HEK293 (cell line): ENCODE measurements around the gene GRB7.

ENCODE experiments used
- CTCF ChIA-PET: fragments of 350-600 bp; formaldehyde crosslinking; extraction: SDS; loops from one replicate; lab custom pipeline; 2021; ENCODE audit warnings: antibody characterized with exemption; lab: Yijun Ruan, JAX
- POLR2A ChIA-PET: fragments of 300-600 bp; formaldehyde crosslinking; extraction: SDS; loops from one replicate; lab custom pipeline; 2020; ENCODE audit warnings: antibody characterized with exemption, inconsistent platforms; lab: Yijun Ruan, JAX
- H3K27ac ChIP-seq: fragments of 200-500 bp; sonication (Bioruptor generic); 2 replicates; pipeline ENCODE4 v1.5.1; 2014; ENCODE audit warnings: low read depth, low read length, control low read depth, inconsistent platforms; ENCODE audit errors: extremely low read depth
- H3K36me3 ChIP-seq, 2 experiments: fragments of 200-500 bp in 1 of 2; sonication (Bioruptor generic) in 1 of 2; 1 replicate in 1 of 2; 2 replicates in 1 of 2; pipeline ENCODE4 v1.5.1; 2014 to 2017; ENCODE audit warnings: inconsistent platforms in 2 of 2, low read length in 2 of 2; ENCODE audit not compliant: control insufficient read depth in 2 of 2, insufficient read depth in 1 of 2
- H3K4me1 ChIP-seq: fragments of 200-500 bp; sonication (Bioruptor generic); 2 replicates; pipeline ENCODE4 v1.5.1; 2014; ENCODE audit warnings: mild to moderate bottlenecking, low read length, inconsistent platforms; ENCODE audit not compliant: control insufficient read depth, insufficient read depth
- H3K4me3 ChIP-seq: 2 replicates; pipeline ENCODE4 v1.5.1; 2011; ENCODE audit warnings: low read depth, mild to moderate bottlenecking, control low read depth, low read length, moderate library complexity
- H3K9me3 ChIP-seq: fragments of 200-500 bp; sonication (Bioruptor generic); 2 replicates; pipeline ENCODE4 v1.5.1; 2014; ENCODE audit warnings: low read depth, low read length, inconsistent platforms; ENCODE audit not compliant: control insufficient read depth, insufficient read depth
- FEZF1 ChIP-seq: fragments of 450-650 bp; formaldehyde crosslinking; IDR thresholded peaks from 2 replicates; pipeline ENCODE4 v1.5.1; 2016; ENCODE audit warnings: missing biosample characterization, missing genetic modification characterization
- IKZF3 ChIP-seq: fragments of 450-650 bp; IDR thresholded peaks from 2 replicates; pipeline ENCODE4 v1.5.0; 2018; ENCODE audit warnings: missing biosample characterization, mild to moderate bottlenecking, missing genetic modification characterization, moderate library complexity
- PRDM2 ChIP-seq: fragments of 450-650 bp; formaldehyde crosslinking; IDR thresholded peaks from 2 replicates; pipeline ENCODE4 v1.5.1; 2016; ENCODE audit warnings: missing biosample characterization, missing genetic modification characterization, borderline replicate concordance
- REPIN1 ChIP-seq: fragments of 450-650 bp; formaldehyde crosslinking; IDR thresholded peaks from 2 replicates; pipeline ENCODE4 v1.5.1; 2017; ENCODE audit warnings: missing biosample characterization, missing genetic modification characterization, low read depth
- ZBTB1 ChIP-seq: fragments of 450-650 bp; formaldehyde crosslinking; IDR thresholded peaks from 2 replicates; pipeline ENCODE4 v1.5.1; 2016; ENCODE audit warnings: missing biosample characterization, missing genetic modification characterization
- ZBTB20 ChIP-seq: fragments of 450-650 bp; formaldehyde crosslinking; IDR thresholded peaks from 2 replicates; pipeline ENCODE4 v1.5.1; 2016; ENCODE audit warnings: missing biosample characterization, missing genetic modification characterization
- ZEB2 ChIP-seq: fragments of 450-650 bp; formaldehyde crosslinking; IDR thresholded peaks from 2 replicates; pipeline ENCODE4 v1.5.1; 2016; ENCODE audit warnings: missing biosample characterization, missing genetic modification characterization
- ZNF16 ChIP-seq: fragments of 450-650 bp; formaldehyde crosslinking; IDR thresholded peaks from 2 replicates; pipeline ENCODE4 v1.5.1; 2016; ENCODE audit warnings: low read depth, missing biosample characterization, missing genetic modification characterization
- ZNF24 ChIP-seq: fragments of 450-650 bp; formaldehyde crosslinking; IDR thresholded peaks from 2 replicates; pipeline ENCODE4 v1.5.1; 2016; ENCODE audit warnings: missing biosample characterization, missing genetic modification characterization
- ZNF341 ChIP-seq: fragments of 450-650 bp; formaldehyde crosslinking; IDR thresholded peaks from 2 replicates; pipeline ENCODE4; 2016; ENCODE audit warnings: low read depth, missing biosample characterization, missing genetic modification characterization
- ZNF548 ChIP-seq: fragments of 450-650 bp; formaldehyde crosslinking; IDR thresholded peaks from 2 replicates; pipeline ENCODE4 v1.5.1; 2016; ENCODE audit warnings: missing biosample characterization, missing genetic modification characterization
- ZNF621 ChIP-seq: fragments of 450-650 bp; formaldehyde crosslinking; IDR thresholded peaks from 2 replicates; pipeline ENCODE4 v1.5.1; 2017; ENCODE audit warnings: missing biosample characterization, missing genetic modification characterization
- ZNF623 ChIP-seq: fragments of 450-650 bp; formaldehyde crosslinking; IDR thresholded peaks from 2 replicates; pipeline ENCODE4 v1.5.1; 2016; ENCODE audit warnings: missing biosample characterization, missing genetic modification characterization
- ZNF626 ChIP-seq: fragments of 450-650 bp; sonication (Bioruptor Pico); formaldehyde crosslinking; IDR thresholded peaks from 2 replicates; pipeline ENCODE4 v1.5.1; 2018; ENCODE audit warnings: missing biosample characterization, missing genetic modification characterization, inconsistent platforms
- ZNF701 ChIP-seq: fragments of 450-650 bp; formaldehyde crosslinking; IDR thresholded peaks from 2 replicates; pipeline ENCODE4 v1.5.1; 2016; ENCODE audit warnings: missing biosample characterization, missing genetic modification characterization
- ZNF837 ChIP-seq: fragments of 450-650 bp; formaldehyde crosslinking; IDR thresholded peaks from 2 replicates; pipeline ENCODE4 v1.5.1; 2016; ENCODE audit warnings: missing biosample characterization, missing genetic modification characterization
- ZNF843 ChIP-seq: fragments of 450-650 bp; formaldehyde crosslinking; IDR thresholded peaks from 2 replicates; pipeline ENCODE4 v1.5.1; 2016; ENCODE audit warnings: missing biosample characterization, missing genetic modification characterization
- TF ChIP-seq, protein P1 (sequence below): fragments of 450-650 bp; formaldehyde crosslinking; IDR thresholded peaks from 2 replicates; pipeline ENCODE4 v1.5.1; 2016; ENCODE audit warnings: missing biosample characterization, missing genetic modification characterization, low read depth
- TF ChIP-seq, protein P2 (sequence below): fragments of 450-650 bp; IDR thresholded peaks from 2 replicates; pipeline ENCODE4 v1.5.1; 2018; ENCODE audit warnings: missing biosample characterization, mild to moderate bottlenecking, missing genetic modification characterization
- TF ChIP-seq, protein P3 (sequence below): fragments of 450-650 bp; formaldehyde crosslinking; IDR thresholded peaks from 2 replicates; pipeline ENCODE4 v1.5.1; 2016; ENCODE audit warnings: missing biosample characterization, missing genetic modification characterization
- TF ChIP-seq, protein P4 (sequence below): fragments of 450-650 bp; formaldehyde crosslinking; IDR thresholded peaks from 2 replicates; pipeline ENCODE4 v1.5.1; 2017; ENCODE audit warnings: missing biosample characterization, missing genetic modification characterization

Gene GRB7

GRCh38 chr17:39782980-39783379 is 45.2 kb downstream of the GRB7 start:
- CTCF ChIA-PET, result interaction anchor here (1.1 kb wide), 1 partner anchor 199 kb away, joined by 3 read pairs; no protein-coding TSS in a partner anchor
- peaks cover 18% of the 10 kb centered on the region for H3K4me1 ChIP-seq
- no peak overlapping the region for H3K4me3 ChIP-seq
- no peak overlapping the region for H3K27ac ChIP-seq
- H3K9me3 ChIP-seq, result no peaks in the 10 kb centered on the region
- no peaks in the 10 kb centered on the region for H3K36me3 ChIP-seq
- TF ChIP-seq ZNF16 (tag by site-specific recombination) (no peak), ZNF24 (tag by site-specific recombination) (no peak), ZNF623 (tag by site-specific recombination) (no peak), IKZF3 (tag by site-specific recombination) (no peak), ZNF701 (no peak), ZNF548 (tag by site-specific recombination) (no peak), ZEB2 (tag by site-specific recombination) (no peak), REPIN1 (tag by site-specific recombination) (no peak), ZNF626 (no peak), ZBTB20 (tag by site-specific recombination) (no peak), ZNF621 (tag by site-specific recombination) (no peak), PRDM2 (tag by site-specific recombination) (no peak), ZBTB1 (tag by site-specific recombination) (no peak)
- TF ChIP-seq, protein P1, sequence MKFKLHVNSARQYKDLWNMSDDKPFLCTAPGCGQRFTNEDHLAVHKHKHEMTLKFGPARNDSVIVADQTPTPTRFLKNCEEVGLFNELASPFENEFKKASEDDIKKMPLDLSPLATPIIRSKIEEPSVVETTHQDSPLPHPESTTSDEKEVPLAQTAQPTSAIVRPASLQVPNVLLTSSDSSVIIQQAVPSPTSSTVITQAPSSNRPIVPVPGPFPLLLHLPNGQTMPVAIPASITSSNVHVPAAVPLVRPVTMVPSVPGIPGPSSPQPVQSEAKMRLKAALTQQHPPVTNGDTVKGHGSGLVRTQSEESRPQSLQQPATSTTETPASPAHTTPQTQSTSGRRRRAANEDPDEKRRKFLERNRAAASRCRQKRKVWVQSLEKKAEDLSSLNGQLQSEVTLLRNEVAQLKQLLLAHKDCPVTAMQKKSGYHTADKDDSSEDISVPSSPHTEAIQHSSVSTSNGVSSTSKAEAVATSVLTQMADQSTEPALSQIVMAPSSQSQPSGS (tag by site-specific recombination), result no peak
- TF ChIP-seq, protein P2, sequence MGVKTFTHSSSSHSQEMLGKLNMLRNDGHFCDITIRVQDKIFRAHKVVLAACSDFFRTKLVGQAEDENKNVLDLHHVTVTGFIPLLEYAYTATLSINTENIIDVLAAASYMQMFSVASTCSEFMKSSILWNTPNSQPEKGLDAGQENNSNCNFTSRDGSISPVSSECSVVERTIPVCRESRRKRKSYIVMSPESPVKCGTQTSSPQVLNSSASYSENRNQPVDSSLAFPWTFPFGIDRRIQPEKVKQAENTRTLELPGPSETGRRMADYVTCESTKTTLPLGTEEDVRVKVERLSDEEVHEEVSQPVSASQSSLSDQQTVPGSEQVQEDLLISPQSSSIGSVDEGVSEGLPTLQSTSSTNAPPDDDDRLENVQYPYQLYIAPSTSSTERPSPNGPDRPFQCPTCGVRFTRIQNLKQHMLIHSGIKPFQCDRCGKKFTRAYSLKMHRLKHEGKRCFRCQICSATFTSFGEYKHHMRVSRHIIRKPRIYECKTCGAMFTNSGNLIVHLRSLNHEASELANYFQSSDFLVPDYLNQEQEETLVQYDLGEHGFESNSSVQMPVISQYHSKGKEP (tag by site-specific recombination), result no peak
- TF ChIP-seq, protein P3, sequence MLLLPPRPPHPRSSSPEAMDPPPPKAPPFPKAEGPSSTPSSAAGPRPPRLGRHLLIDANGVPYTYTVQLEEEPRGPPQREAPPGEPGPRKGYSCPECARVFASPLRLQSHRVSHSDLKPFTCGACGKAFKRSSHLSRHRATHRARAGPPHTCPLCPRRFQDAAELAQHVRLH (tag by site-specific recombination), result no peak
- TF ChIP-seq, all 188 proteins: peak for 0
- POLR2A ChIA-PET, result no interaction called here

DNA sequence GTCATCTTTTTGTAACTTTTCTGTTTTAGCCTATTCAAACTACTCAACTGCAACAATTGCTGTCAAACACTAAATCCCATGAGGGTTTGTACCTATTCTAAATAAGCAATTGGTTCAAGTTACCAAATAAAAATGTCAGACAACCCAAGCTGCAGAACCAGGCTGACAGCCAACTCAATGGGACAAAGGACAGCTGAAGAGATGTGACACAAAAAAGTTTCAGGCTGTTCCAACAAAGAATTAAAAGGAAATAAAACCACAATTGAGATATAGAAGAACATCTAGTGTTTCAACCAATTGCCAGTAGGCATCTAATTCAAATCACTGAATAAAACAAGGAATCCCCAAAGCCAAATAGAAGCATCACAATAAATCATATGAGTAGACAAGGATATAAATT is 49.3 kb downstream of the GRB7 start:
- H3K4me1 ChIP-seq, result peaks cover 19% of the 10 kb centered on the region
- CTCF ChIA-PET, result interaction anchor here (1.2 kb wide), 1 partner anchor 11 kb away, joined by 3 read pairs; no protein-coding TSS in a partner anchor
- TF ChIP-seq, protein P1 (tag by site-specific recombination), result no peak
- TF ChIP-seq ZNF843 (peak; percentile 49; the same call in 1 of the 2 replicates), ZNF341 (tag by site-specific recombination) (peak; percentile 70), ZNF837 (tag by site-specific recombination) (no peak), FEZF1 (tag by site-specific recombination) (0 out of 2 replicates have a peak, but pooled peaks have one; percentile 25)
- TF ChIP-seq, protein P4, sequence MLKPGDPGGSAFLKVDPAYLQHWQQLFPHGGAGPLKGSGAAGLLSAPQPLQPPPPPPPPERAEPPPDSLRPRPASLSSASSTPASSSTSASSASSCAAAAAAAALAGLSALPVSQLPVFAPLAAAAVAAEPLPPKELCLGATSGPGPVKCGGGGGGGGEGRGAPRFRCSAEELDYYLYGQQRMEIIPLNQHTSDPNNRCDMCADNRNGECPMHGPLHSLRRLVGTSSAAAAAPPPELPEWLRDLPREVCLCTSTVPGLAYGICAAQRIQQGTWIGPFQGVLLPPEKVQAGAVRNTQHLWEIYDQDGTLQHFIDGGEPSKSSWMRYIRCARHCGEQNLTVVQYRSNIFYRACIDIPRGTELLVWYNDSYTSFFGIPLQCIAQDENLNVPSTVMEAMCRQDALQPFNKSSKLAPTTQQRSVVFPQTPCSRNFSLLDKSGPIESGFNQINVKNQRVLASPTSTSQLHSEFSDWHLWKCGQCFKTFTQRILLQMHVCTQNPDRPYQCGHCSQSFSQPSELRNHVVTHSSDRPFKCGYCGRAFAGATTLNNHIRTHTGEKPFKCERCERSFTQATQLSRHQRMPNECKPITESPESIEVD (tag by site-specific recombination), result peak; percentile 74
- TF ChIP-seq, protein P2 (tag by site-specific recombination), result peak; percentile 43; the same call in 1 of the 2 replicates

More for the DNA sequence above, 49.3 kb downstream of the GRB7 start:
- Histone ChIP-seq H3K4me3 (no peak overlapping the region), H3K36me3 (no peaks in the 10 kb centered on the region), H3K27ac (peak overlapping the region; percentile 37; the same call in 1 of the 2 replicates), H3K9me3 (no peaks in the 10 kb centered on the region)
- POLR2A ChIA-PET, result no interaction called here
